ENCODE data around the gene KAZN.

KAZN gene

GRCh38 chr1:14726606-14727005 lies 128.1 kb downstream of the KAZN start:
- in situ Hi-C loops (cut with HindIII; ENCODE audit: low sequenced_read_pairs) = no loop called here
- H3K4me3 ChIP-seq (ENCODE audit: low read depth, low read length) = no peak overlapping the region
- TF ChIP-seq CTCF (IDR thresholded peaks at IDR 0.05; ENCODE audit: low read depth, low read length, missing control alignments) = no peak
- no peak for DNase-seq (ENCODE audit: low read depth)

DNA sequence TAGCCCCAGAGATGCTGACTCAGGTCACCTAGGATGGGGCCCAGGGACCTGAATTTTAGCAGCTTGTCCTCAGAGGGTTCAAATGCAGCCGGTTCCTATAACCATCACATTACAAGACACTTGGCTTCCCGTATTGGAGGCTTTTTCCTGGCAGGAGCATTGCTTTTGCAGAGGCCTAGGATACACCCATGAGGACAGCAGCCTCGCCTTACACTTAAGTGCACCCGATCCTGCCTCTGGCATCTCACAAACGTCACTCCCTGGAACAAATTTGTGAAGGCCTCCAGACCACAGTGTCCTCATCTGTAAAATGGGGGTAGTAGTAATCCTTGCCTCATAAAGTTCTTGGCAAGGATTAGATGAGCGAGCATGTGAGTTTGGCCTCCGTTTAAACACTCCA lies 130.0 kb downstream of the KAZN start:
- in situ Hi-C loops (cut with HindIII; ENCODE audit: low sequenced_read_pairs) = no loop called here
- no peak overlapping the region for H3K4me3 ChIP-seq (ENCODE audit: low read depth, low read length)
- DNase-seq (ENCODE audit: low read depth) = no peak
- TF ChIP-seq CTCF (IDR thresholded peaks at IDR 0.05; ENCODE audit: low read depth, low read length, missing control alignments) = no peak

DNA sequence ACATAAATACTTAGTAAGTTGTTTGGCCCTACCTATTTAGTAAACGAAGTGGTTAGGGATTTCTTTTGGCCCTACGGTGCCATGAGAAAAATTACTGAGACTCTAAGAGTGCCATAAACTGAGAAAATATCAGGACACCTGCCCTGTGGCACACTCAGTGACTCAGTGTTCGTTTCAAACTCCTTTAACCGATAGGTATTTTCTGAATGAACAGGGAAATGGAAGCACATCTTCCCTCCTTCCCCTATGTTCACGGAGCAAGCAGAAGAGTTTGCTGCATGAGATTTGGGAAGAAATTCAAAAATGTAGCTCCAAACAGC lies 134.2 kb downstream of the KAZN start:
- DNase-seq (ENCODE audit: low read depth) = no peak
- in situ Hi-C loops (cut with HindIII; ENCODE audit: low sequenced_read_pairs) = no loop called here
- no peak overlapping the region for H3K4me3 ChIP-seq (ENCODE audit: low read depth, low read length)
- TF ChIP-seq CTCF (IDR thresholded peaks at IDR 0.05; ENCODE audit: low read depth, low read length, missing control alignments) = no peak

DNA sequence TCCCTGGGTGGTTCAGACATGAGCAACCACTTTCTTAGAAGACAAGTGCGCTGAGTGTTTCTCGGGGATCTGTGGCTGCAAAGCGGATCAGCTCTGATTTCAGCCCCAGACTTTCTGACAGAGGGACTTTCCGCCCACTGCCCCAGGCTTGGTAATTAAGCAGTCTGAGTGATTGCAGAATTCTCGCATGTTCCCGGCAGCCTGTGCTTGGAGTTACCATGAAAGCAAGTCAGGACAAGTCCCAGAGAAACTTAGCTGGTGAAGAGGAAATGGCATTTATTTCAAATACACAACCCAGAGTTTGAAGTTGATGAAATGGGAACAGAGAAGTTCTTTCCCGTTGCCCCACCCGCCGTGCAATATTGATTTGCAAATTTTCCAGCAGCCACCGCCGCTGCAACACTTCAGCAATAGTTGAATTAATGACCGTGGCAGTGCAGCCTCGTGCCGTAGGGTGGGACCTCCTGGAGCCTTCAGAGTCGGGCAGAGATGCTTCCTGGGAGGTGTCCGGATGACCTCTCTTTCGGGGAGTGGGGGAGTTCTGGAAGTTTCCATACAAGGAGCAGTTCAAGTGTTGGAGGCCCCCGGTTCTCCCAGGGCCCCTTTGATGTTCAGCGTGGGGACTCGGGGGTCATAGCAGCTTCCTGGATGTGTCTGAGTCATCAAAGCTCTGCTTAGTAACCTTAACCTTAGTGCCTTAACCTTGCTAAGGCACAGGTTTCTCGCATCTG lies 134.7 kb downstream of the KAZN start:
- in situ Hi-C loops (cut with HindIII; ENCODE audit: low sequenced_read_pairs) = no loop called here
- H3K4me3 ChIP-seq (ENCODE audit: low read depth, low read length) = no peak overlapping the region
- no peak for TF ChIP-seq CTCF (IDR thresholded peaks at IDR 0.05; ENCODE audit: low read depth, low read length, missing control alignments)
- peak; percentile 45 for DNase-seq (ENCODE audit: low read depth)

DNA sequence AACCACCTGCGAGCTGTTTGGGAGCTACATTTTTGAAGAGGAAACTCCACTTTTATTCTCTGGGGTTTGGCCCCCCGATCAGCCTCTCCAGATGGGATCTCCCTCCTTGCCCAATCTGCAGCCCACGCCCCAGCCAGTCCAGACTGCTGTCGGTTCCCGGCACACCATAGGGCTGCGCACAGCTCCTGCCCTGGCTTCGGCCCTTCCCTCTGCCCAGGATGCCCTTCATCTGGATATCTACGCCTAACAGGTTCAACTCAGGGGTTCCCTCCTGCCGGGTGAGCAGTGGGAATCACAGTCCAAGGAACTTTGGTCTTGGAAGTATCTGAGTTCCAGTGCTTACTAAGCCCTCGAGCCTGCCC lies 135.3 kb downstream of the KAZN start:
- no peak for DNase-seq (ENCODE audit: low read depth)
- in situ Hi-C loops (cut with HindIII; ENCODE audit: low sequenced_read_pairs) = no loop called here
- no peak for TF ChIP-seq CTCF (IDR thresholded peaks at IDR 0.05; ENCODE audit: low read depth, low read length, missing control alignments)
- H3K4me3 ChIP-seq (ENCODE audit: low read depth, low read length) = no peak overlapping the region

- no peak for TF ChIP-seq CTCF (IDR thresholded peaks at IDR 0.05; ENCODE audit: low read depth, low read length, missing control alignments)
- no peak for DNase-seq (ENCODE audit: low read depth)
- in situ Hi-C loops (cut with HindIII; ENCODE audit: low sequenced_read_pairs) = no loop called here
- H3K4me3 ChIP-seq (ENCODE audit: low read depth, low read length) = no peak overlapping the region
Measured at GRCh38 chr1:14735841-14736240, 137.4 kb downstream of the KAZN start.

Measured in astrocyte of the cerebellum (primary cell).